Adrenal gland (tissue), 5 donors: Measurements from ENCODE around the gene C16orf82.

Experiments
- CTCF ChIP-seq, 6 experiments: fragments of 450-650 bp in 4 of 6; fragments of 200-600 bp in 2 of 6; sonication (generic) in 1 of 6; IDR thresholded peaks; 1 replicate in 5 of 6; 2 replicates in 1 of 6; pipeline versions ENCODE4 v1.5.1 to v1.8.0; 2016 to 2021; ENCODE audit warnings: antibody characterized with exemption in 6 of 6, mild to moderate bottlenecking in 2 of 6, moderate library complexity in 1 of 6
- POLR2A ChIP-seq, 2 donors: fragments of 450-650 bp; IDR thresholded peaks; one replicate each; pipeline ENCODE4 v1.6.1; 2017; ENCODE audit warnings: antibody characterized with exemption in 2 of 2, mild to moderate bottlenecking in 2 of 2, moderate library complexity in 1 of 2
- donor health status: DM: no; HTN: no; CAD: no.

- TF ChIP-seq CTCF (IDR thresholded peaks at IDR 0.05), result no peak
- no peak for TF ChIP-seq POLR2A (IDR thresholded peaks at IDR 0.05)
Measured at GRCh38 chr16:27070776-27071175, 4.0 kb downstream of the C16orf82 start.
